Activated CD8-positive, alpha-beta memory T cell treated with anti-CD3 and anti-CD28 coated beads, Interleukin-2, amount 50 U/mL, for 48 hours (primary cell): ENCODE results near the gene SORT1.
"Not testable (repeated sequence)": the region's sequence is repeated elsewhere in the genome, so short reads cannot be mapped to it uniquely, and the experiment has no call there.

Source experiments
- DNase-seq: peaks from one replicate; pipeline ENCODE4 v3.0.0-alpha.2; 2020

The SORT1 gene

DNA sequence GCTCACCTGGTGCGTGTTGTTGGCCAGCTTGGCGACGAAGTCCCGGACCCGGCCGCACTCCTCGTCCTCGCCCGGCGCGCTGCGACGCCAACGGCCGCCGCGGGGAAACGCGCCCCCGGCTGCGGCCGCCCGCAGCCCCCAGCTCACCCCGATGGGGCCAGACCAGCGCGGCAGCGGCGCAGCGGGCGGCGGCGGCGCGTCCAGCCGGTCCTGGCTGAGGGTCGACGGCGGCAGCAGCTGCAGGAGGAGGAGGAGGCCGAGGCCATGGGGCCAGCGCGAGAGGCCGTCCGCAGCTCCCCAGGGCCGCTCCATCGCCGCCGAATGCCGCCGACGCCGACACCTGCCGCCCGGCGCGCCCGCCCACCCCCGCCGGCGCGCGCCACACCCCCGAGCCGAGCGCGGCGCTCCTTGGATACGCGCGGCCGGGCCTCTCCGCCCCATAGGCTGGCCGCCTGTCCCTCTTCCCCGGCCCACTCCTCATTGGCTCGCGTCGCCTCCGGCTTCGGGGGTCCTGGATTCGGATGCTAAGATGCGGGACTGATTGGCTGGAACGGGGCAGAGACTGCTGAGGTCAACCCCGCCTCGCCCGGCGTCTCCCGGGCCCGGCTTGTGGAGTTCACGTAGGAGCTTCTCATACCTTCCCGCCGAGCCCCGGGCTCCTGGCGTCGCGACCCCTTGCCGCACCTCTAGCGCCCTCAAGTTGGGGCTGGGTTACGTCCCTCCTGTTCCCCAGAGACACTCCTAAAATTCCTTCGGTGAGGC is at the start of gene SORT1:
TSS of gene SORT1 (minus strand) at position 338 of the 762 bp plus-strand sequence. CDS start at position 312, 26 bp downstream.
- peak; percentile 84 for DNase-seq

DNA sequence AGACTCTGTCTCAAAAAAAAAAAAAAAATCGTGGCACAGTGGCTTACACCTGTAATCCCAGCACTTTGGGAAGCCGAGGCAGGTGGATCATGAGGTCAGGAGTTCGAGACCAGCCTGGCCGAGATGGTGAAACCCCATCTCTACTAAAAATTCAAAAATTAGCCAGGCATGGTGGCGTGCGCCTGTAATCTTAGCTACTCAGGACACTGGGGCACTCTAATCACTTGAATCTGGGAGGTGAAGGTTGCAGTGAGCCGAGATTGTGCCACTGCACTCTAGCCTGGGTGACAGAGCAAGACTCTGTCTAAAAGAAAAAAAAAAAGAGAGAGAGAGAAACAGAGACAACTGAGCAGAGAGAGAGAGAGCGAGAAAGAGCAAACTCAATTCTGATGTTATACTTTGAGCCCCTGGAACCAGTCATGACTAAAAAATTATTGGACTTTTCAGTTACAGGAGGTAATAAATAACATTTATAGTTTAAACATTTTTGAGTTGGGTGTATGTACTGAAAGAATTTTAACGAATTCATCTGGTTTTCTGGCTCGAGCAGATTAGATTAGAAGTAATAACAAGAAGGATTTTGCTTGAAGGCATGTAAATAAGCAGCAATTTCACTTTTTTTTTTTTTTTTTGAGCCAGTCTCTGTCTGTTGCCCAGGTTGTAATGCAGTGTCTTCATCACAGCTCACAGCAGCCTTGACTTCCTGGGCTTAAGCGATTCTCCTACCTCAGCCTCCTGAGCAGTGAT is 48.4 kb upstream of the SORT1 start:
- not testable (repeated sequence) for DNase-seq

DNA sequence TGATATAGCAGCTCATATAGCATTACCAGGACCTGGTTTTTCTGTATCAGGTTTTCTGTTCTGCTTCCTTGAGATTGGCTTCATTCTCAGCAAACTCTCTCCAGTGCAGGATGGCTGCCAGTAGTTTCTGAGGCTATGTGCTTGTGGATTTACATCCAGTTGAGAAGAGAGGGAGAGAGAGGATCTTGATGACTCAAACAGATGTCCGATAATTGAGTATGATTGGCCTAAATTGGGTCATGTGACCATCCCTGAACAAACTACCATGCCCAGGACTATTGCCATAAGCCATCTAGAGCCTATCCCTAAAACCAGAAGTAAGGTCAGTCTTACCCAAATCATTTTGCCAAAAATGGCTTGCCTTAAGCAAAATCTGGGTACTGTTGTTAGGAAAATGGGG is 46.6 kb upstream of the SORT1 start:
- no peak for DNase-seq

DNA sequence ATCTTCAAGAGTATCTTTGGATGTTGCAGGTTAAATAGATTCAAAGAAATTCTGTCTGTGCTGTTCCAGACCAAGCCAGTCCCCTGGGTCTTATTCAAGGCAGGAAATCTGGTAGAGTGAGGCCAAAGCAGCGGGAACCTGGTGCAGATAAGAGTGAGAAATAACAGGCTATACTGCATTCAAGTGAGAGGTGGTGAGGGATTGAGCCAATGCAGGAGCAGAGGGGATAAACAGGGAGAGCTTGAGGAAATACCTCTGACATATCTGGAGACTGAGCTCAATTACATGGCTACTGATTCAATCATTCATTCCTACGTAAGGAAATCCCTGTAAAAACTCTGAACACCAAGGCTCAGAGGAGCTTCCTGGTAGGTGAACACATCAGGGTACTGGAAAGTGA is 45.8 kb upstream of the SORT1 start:
- no peak for DNase-seq

DNA sequence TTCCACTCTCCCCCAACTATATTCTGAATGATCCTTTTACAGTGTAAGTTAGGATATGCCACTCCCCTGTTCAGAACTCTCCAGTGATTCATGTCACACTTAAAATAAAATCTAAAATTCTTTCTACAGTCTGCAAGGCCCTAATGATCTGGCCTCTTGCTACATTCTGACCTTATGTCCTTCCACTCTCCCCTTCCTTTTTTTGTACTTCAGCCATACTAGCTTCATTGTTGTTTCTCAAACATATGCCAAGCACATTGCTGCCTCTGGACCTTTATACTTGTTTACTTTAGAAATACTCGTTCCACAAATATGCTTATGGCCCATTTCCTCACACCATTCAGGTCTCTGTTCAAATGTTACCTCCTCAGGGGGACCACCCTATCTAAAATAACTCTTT is 43.4 kb upstream of the SORT1 start:
- no peak for DNase-seq

DNA sequence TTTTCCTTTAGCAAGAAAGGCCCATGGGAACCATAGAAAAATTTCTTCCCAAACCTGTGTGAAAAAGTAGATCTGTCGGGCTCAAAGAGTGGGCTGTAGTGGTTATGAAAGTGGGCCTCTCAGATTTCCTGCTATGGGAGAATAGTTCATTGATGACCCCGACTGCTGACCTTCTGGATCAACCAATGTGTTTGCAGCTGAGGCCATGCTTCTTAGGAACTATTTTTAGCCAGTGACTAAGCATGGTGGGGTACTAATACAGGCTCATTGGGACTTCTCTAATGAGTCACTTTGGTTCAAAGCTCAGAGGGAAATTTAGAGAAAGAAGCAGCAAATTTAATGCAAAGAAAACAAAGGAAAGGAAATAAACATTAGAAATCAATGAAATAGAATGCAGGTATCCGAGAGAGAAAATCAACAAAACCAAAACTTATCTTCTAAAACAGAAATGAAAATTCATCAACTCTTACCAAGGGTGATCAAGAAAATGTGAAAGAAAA is 41.1 kb upstream of the SORT1 start:
- DNase-seq: no peak

DNA sequence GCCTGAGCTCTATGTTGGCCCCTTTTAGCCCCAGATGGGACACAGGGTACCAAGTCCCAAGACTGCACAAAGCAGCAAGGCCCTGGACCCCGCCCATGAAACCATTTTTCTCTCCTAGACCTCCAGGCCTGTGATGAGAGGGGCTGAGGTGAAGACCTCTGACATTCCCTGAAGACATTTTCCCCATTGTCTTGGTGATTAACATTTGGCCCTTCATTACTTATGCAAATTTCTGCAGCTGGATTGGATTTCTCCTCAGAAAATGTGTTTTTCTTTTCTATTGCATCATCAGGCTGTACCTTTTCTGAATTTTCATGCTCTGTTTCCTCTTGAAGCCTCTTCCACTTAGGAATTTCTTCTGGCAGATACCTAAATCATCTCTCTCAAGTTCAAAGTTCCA is 36.8 kb upstream of the SORT1 start:
- no peak for DNase-seq

DNA sequence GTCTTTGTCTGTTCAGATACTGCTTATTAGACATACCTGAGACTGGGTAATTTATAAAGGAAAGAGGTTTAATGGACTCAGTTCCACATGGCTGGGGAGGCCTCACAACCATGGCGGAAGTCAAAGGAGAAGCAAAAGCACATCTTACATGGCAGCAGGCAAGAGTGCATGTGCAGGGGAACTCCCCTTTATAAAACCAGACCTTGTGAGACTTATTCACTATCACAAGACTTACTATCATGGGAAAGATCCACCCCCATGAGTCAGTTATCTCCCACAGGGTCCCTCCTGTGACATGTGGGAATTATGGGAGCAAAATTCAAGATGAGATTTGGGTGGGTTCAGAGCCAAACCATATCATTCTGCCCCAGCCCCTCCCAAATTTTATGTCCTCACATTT is 35.6 kb upstream of the SORT1 start:
- no peak for DNase-seq

DNA sequence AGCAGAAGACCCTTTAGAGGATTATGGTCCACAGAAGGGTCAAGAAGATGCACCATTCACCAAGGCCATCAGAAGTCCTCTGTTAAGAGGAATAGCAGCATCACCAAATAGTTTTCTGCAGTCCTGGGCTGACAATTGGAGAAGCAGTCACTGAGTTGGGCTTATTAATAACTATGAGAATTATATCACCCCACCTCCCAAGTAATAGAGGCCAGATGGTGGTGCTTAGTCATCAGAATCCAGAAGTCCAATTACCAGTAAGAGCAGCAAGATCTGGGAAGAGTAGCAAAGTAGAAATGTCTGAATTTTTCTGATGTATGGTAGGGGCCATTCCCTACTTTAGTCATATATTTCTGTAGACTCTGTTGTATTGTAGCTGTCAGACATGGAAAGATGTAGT is 34.6 kb upstream of the SORT1 start:
- no peak for DNase-seq

DNA sequence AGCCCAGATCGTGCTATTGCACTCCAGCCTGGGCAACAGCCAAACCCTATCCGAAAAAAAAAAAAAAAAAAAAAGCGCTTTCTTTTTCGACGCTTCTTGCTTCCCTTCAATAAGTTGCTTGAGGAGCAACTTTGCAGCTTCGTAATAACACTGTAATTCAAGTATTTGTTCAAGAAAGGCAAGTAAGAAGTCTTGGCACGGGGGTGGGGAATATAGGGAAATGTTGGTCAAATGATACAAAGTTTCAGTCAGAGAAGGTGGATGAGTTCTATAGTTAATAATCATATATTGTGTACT is 29.4 kb upstream of the SORT1 start:
- no peak for DNase-seq

DNA sequence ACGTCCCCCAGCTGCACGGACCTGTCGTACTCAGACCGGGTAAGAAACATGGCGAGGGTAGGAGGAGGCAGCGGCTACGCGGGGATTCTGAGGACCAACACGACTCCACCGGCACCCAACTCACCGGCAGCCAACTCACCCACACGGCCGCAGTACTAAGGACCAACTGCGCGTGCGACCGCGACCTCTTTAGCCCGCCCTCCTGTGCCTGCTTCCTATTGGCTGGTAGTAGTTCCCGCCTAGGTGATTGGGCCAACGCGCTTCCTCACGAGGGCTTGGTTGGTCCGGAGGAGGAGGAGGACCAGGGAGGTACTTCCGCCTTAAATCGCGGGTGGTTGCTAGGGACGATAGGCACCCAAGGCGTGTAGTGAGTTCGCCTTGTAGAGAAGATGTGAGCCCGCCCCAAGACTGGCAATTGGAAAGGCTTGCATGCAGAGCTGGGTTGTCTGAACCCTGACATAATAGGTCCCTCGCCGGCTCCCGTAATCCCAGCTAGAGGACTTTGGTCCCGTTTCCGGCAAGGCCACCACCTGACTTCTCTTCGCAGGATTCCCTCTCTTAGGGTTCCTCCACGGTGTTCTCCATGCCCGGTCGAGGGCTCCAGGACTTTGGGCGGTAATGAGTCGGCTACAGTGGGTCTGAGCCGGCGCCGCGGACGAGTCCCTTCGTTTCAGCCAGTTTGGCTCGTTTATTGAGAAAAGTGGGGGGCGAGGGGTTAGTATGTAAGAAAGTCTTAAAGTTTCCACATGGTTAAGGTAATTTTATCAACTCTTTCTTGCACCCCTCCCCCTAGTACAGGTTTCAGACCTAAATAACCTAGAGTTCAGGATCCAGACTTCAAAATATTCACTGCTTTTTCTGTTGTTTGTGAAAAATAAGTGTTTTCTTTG is 28.8 kb upstream of the SORT1 start, which contains the start of gene PSMA5:
TSS of gene PSMA5 (minus strand) at position 168 of the 890 bp plus-strand sequence. CDS start at position 50, 118 bp downstream.
- DNase-seq: peak; percentile 94

DNA sequence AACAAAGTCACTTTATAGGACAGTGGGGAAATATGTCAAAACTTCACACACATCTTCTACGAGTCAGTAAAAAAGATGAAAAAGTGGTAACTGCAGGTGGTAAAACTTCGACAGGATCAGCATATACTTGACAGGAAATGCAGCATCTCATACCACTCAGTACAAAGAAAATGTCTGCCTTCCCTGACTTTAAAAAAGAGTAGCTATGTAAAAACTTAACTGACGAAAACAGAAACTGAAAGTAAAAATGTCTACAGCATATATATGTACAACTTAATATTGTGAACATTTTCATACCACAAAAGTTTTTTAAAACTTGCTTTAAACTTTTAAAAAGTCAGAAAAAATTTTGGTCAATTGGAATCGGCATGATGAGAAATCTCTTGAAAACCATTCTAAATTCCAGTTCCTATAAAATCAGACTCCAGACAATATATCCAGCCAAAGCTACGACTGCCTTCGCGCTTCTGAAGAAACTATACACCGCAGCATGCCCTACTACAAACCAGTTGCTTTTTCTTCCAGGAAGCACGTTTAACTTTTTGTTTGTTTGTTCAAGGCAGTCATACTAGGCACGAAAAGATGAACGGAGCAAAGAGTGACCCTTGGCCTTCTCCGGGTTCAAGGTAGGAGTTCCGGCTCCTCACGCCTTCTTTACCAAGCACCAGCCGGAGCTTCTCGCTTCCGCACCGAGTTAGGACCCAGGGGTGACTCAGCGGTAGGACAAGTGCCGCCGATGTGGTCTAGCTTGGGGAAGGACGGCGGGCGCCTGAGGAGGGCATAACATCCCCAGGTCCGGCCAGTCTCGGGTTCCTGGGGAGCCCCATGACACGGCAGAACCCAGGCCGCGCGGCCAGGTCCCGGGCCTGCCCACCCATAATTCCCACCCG is 27.9 kb upstream of the SORT1 start:
- no peak for DNase-seq

DNA sequence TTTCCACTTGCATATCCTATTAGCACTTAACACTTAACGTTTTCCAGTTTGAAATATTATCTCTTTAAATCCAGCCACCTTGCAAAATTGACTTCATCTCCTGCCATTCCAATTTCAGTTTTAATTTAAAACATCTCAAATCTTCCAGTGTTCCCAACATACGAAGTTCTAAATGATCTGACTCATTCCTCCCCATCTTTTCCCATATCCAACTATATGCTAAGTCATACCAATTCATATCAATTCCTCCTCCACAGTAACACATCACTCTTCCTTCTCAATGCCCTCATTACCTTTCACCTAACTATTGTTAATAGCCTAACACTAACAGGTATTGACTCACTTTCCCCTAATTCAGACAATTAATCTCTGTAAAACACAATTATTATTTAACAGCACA is 25.8 kb upstream of the SORT1 start:
- no peak for DNase-seq

DNA sequence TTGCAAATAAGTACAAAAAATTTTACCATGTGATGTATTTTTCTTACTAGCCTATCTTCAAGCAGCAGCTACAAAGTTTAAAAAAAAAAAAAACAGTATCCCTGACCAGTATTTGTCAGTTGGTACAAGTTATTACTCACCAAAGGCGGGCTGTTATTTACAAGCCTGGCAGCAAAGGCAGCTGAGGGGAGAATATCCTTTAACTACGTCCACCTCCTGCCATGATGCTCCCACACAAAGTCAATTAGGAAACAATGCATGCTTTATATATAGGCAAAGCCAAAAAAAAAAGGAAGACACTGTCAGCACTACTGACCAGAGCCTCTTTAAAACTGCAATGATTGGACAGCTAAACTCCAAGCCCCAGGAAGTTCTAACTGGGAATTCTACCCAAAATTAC is 14.8 kb upstream of the SORT1 start:
- DNase-seq: no peak

DNA sequence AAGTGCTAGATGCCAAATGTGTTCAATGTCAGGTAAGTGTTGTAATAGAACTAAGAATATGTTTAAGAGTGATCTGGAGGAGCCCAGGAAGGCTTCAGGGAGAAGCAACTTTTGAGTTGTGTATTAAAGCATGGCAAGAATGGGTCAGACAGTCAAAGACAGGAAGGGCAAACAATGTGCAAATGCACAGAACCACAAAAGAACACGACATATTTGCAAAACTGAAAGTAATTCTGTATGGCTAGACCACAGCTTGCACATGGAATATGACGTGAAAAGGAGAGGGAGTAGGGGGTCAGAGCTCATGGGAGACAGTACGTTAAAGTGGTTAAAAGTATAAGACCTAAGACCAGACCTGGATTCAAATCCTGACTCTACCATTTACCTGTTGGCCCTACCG is 7.1 kb upstream of the SORT1 start:
- DNase-seq: no peak

DNA sequence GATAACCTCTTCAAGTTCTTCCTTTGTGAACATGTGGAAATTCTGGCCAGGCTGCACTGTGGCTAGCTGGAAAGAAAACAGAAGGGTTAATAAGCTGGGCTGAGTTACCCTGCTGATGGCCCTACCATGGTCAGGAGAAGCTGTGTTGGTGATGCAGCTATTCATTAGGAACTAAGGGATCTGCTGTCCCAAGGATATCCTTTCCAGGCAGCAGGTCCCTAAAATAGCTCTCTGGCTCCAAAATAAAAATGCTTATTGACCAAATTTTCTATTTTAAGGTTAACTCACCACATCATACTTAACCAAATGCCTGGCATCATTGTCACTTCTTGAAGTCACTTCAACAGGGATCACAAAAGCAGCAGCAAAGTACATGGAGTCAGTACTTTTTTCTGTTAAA is 4.3 kb upstream of the SORT1 start:
- no peak for DNase-seq

DNA sequence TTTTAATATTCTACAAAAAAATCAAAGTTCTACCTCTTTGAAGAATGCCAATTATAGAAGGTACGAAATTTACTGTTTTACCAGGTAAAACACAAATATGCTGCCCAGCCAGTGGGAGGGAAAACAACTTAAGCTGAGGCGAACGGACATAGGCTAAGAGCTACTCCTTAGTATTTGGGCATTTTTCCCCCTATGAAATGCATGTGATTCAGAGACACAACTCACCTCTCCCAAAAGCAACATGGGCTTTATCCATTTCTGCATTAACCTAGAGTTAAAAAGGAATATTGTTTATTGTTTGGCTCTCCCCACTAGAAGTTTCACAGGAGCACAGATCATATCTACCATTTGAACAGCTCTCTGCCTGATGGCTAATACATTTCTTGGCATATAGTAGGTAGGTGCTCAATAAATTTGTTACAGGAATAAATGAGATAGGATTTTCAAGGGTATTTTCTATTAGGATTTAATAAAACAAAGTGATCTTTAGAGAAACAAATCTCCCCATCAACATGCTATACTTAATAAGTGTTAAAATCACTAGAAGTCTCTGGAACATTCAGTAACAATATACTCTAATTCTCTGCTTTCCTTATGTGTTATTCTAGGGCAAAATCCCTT is 2.4 kb upstream of the SORT1 start:
- DNase-seq: no peak

DNA sequence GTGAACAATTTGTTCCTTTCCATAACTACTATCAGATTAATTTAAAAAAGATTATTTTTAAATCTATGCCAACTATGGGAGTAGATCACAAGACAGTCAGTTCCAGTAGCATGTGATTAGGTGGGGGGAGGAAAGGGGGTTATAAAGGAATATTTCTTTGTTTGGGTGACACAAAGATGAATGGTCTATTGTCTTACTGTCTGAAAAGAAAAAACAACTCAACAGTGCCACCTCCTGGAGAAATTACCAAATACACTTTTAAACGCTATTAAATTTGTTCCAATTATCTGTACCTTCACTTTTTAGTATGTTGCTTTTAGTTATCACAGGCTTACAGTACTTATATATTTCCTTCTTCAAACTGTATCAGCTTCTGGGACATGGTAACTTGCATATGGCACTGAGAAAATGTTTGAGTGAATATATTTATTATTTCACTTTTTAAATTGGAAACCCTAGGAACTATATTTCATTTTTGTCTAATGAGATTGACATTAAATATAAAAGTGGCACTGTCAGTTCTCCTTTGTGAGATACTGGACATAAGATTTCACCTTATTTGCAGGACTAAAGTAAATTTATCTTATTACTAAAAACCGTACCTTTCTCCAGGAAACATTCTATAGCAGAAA is 1.7 kb upstream of the SORT1 start:
- no peak for DNase-seq

DNA sequence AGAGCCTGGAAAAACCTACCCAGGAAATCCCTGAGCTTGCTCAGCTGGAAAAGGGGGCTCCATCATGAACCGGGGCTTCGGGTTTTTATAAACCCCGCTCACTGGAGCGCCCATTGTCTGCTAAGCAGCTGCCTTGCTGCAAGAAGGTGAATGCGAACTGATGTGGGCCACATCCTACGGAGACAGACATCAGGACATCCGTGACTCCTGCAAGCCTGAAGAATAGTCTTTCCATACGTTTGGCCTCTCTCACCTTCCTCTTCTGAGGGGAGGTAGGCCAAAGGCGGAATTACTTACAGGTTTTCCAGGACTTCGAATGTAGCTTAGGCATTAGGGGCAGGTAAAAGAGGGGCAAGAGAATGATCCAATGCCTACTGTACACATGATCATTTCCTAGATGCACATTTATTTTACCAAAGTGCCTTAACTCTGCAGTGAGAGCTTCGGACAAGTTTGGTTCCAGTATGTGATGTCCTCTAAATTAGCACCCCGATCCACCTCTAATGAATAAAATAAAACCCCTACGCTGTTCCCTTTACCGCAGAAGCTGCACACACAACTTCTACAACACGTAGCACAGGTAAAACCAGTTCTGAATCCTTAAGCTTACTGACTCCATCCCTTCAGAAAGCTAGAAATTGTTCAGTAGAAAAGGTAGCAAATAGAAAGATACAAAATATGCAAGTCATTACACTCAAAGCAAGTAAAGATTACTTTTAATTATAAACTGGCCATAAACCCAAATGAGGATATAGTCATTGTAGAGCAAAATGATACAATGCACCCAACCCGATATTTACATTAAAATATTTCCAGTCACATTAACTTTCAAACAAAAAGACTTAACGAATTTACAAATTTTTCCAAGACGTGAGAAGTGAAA is 866 bp upstream of the SORT1 start:
- peak; percentile 57 for DNase-seq

DNA sequence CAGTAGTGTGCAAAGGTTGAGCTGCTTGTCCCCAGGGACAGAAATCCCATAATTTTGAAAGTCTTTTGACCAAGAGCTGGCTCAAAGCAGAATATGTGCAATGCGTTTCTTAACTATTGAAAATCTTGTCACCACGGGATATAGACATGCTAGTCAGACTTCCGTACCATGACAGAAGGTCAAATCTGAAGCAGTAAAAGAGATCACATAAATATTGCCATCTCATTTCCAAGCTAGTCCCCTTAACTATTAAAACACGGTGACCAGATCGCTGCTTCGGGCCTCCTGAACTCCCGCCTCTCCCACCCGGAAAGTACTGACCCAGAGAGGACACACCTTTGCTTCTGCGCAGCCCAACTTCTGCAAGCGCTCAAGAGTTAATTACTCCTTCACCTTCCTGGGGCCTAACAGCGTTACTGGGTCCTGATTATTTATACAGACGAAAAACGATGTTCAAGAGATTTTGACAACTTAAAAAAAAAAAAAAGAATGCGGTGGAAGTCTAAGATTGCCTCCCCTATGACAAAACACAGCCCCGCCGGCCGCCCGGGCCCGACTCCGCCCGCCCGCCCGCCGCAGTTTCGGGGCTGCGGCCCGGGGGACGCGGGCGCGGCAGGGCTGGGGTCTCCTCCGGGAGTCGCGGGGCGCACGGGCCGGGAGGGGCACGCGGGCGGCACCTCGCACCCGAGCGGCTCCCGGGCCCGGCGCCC is 692 bp downstream of the SORT1 start:
- no peak for DNase-seq
